ENCODE data around the gene CEP295NL. TPM values are rescaled to one million over a fixed set of nuclear protein-coding genes. Genes with fewer than 3 reads are reported as not detected.

The CEP295NL gene
- total RNA-seq, 1 experiment from 2014 or later, result 1.9 TPM

DNA sequence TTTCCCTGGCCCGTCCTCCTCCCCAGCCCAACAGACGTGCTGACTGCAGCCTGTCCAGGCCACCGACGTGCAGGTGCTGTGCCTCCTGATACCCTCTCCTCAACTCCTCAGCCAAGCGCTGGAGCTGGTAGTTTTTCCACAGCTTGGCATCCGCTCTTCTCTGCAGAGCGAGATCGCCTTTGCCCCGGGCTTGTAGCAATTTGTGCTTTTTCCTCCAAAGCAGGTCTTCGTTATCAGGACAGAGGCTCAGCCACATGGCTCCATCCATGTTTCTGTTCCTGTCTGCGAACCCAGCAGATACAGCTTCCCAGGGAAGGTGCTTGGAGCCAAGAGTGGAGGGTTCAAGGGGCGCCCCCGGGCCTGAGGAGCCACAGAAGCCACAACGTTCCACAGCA lies 10.9 kb downstream of the CEP295NL start (continued):
- TF ChIP-seq, protein P1, sequence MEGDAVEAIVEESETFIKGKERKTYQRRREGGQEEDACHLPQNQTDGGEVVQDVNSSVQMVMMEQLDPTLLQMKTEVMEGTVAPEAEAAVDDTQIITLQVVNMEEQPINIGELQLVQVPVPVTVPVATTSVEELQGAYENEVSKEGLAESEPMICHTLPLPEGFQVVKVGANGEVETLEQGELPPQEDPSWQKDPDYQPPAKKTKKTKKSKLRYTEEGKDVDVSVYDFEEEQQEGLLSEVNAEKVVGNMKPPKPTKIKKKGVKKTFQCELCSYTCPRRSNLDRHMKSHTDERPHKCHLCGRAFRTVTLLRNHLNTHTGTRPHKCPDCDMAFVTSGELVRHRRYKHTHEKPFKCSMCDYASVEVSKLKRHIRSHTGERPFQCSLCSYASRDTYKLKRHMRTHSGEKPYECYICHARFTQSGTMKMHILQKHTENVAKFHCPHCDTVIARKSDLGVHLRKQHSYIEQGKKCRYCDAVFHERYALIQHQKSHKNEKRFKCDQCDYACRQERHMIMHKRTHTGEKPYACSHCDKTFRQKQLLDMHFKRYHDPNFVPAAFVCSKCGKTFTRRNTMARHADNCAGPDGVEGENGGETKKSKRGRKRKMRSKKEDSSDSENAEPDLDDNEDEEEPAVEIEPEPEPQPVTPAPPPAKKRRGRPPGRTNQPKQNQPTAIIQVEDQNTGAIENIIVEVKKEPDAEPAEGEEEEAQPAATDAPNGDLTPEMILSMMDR (IDR thresholded peaks at IDR 0.05 in 2 of 3, conservative IDR thresholded peaks at IDR 0.05 in 1 of 3; ENCODE audit: borderline replicate concordance in 1 of 3, insufficient read depth in 1 of 3, low read depth in 2 of 3, low read length in 2 of 3), result no peak
- no peak for TF ChIP-seq ZNF274 (IDR thresholded peaks at IDR 0.05; ENCODE audit: low read depth, low read length)

DNA sequence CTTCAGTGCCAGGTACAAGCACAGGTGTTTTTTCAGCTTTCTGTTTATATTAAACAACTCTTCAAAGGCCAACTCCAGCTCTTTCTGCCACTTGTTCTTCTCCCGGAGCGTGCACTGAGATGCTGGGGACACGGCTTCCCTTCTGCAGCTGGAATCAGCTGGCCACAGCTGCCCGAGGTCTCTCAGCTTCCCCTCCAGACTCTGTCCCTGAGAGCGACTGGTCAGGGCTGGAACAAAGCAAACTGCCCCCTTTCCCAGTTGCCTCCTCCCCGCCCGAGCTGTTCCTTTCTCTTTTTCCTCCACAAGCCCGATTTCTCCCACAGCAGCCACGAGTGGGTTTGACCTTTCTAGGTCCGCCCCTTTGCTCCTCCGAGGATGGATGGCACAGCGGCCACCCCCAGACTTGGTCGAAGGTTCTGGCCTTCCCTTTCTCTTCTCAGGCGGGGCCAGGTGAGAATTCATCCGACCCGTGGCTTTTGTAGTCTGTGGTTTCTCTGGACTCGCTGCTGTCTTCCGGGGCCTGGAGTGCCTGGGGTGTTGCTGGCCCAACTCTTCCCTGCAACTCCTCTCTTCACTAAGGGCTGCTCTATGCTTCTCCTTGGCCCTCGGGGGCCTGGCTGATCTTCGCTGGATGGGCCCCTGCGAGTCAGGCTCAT lies 11.5 kb downstream of the CEP295NL start:
- Histone ChIP-seq H3K79me2 (ENCODE audit: insufficient read depth, low read length) (no peaks in the 10 kb centered on the region; the same call in 1 of the 2 replicates), H3K4me2 (ENCODE audit: low read length) (no peak overlapping the region), H3K27me3 (ENCODE audit: insufficient read depth, low read length) (no peaks in the 10 kb centered on the region), H3K9me2 (ENCODE audit: insufficient read depth) (no peaks in the 10 kb centered on the region), H3K4me1 (ENCODE audit: control insufficient read depth in 1 of 2, insufficient read depth in 2 of 2, low read length in 2 of 2) (peaks cover 3 to 15% of the 10 kb centered on the region in 2 experiments), H3K36me3 (ENCODE audit: control insufficient read depth in 1 of 2, insufficient read depth in 2 of 2, low read length in 2 of 2) (no peaks in the 10 kb centered on the region), H2AFZ (ENCODE audit: low read depth, low read length, poor library complexity, severe bottlenecking) (no peak overlapping the region), H3K9ac (ENCODE audit: low read length) (no peak overlapping the region), H3K27ac (ENCODE audit: low read depth, low read length) (no peak overlapping the region), H3K9me3 (ENCODE audit: control insufficient read depth in 1 of 2, insufficient read depth in 1 of 2, low read depth in 1 of 2, low read length in 2 of 2) (no peaks in the 10 kb centered on the region), H3K4me3 (replicated peaks in 1 of 2; ENCODE audit: low read depth in 1 of 2, low read length in 2 of 2) (no peak overlapping the region), H4K20me1 (ENCODE audit: insufficient read depth) (no peaks in the 10 kb centered on the region)
- TF ChIP-seq EGR1 (IDR thresholded peaks at IDR 0.05; ENCODE audit: low read depth), result no peak
- no peak for TF ChIP-seq SP1 (IDR thresholded peaks at IDR 0.05; ENCODE audit: low read depth)
- TF ChIP-seq JUND (IDR thresholded peaks at IDR 0.05), result no peak
- TF ChIP-seq CBX3 (IDR thresholded peaks at IDR 0.05; ENCODE audit: low read depth), result no peak
- TF ChIP-seq TCF7L2 (IDR thresholded peaks at IDR 0.05; ENCODE audit: borderline replicate concordance, extremely low read depth, insufficient read depth, insufficient read length), result no peak
- TF ChIP-seq ZNF274 (IDR thresholded peaks at IDR 0.05; ENCODE audit: low read depth, low read length), result no peak
- TF ChIP-seq, protein P2, sequence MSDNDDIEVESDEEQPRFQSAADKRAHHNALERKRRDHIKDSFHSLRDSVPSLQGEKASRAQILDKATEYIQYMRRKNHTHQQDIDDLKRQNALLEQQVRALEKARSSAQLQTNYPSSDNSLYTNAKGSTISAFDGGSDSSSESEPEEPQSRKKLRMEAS (IDR thresholded peaks at IDR 0.05), result no peak
- TF ChIP-seq RAD21 (IDR thresholded peaks at IDR 0.05; ENCODE audit: low read depth), result no peak
- TF ChIP-seq EZH2phosphoT487 (IDR thresholded peaks at IDR 0.05; ENCODE audit: borderline replicate concordance), result no peak
- TF ChIP-seq, protein P3, sequence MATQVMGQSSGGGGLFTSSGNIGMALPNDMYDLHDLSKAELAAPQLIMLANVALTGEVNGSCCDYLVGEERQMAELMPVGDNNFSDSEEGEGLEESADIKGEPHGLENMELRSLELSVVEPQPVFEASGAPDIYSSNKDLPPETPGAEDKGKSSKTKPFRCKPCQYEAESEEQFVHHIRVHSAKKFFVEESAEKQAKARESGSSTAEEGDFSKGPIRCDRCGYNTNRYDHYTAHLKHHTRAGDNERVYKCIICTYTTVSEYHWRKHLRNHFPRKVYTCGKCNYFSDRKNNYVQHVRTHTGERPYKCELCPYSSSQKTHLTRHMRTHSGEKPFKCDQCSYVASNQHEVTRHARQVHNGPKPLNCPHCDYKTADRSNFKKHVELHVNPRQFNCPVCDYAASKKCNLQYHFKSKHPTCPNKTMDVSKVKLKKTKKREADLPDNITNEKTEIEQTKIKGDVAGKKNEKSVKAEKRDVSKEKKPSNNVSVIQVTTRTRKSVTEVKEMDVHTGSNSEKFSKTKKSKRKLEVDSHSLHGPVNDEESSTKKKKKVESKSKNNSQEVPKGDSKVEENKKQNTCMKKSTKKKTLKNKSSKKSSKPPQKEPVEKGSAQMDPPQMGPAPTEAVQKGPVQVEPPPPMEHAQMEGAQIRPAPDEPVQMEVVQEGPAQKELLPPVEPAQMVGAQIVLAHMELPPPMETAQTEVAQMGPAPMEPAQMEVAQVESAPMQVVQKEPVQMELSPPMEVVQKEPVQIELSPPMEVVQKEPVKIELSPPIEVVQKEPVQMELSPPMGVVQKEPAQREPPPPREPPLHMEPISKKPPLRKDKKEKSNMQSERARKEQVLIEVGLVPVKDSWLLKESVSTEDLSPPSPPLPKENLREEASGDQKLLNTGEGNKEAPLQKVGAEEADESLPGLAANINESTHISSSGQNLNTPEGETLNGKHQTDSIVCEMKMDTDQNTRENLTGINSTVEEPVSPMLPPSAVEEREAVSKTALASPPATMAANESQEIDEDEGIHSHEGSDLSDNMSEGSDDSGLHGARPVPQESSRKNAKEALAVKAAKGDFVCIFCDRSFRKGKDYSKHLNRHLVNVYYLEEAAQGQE (IDR thresholded peaks at IDR 0.05; ENCODE audit: low read depth), result no peak
- TF ChIP-seq ELF1 (IDR thresholded peaks at IDR 0.05; ENCODE audit: borderline replicate concordance, low read depth), result no peak
- no peak for TF ChIP-seq YY1 (IDR thresholded peaks at IDR 0.05; ENCODE audit: extremely low read depth, insufficient replicate concordance, low read depth, low read length)
- TF ChIP-seq ZFX (IDR thresholded peaks at IDR 0.05), result no peak
- TF ChIP-seq CEBPB (IDR thresholded peaks at IDR 0.05; ENCODE audit: low read depth), result no peak
- TF ChIP-seq EZH2 (IDR thresholded peaks at IDR 0.05), result no peak
- ChIA-PET CTCF (no interaction called here), RAD21 (ENCODE audit: low non-redundant PET in 1 of 2, low total read pairs in 2 of 2, uncharacterized antibody in 2 of 2, unreplicated experiment in 2 of 2) (no interaction called here), POLR2A (no interaction called here)
- DNase-seq (ENCODE audit: low read depth, low spot score) (no peak), ATAC-seq (no peak)
- no TSS peak for BruUV-seq (replicated peaks)
- intact Hi-C loops (cut with micrococcal nuclease), result no loop called here

All from HCT116 (cell line).